Measurements from ENCODE around the gene CLIC4.

DNA sequence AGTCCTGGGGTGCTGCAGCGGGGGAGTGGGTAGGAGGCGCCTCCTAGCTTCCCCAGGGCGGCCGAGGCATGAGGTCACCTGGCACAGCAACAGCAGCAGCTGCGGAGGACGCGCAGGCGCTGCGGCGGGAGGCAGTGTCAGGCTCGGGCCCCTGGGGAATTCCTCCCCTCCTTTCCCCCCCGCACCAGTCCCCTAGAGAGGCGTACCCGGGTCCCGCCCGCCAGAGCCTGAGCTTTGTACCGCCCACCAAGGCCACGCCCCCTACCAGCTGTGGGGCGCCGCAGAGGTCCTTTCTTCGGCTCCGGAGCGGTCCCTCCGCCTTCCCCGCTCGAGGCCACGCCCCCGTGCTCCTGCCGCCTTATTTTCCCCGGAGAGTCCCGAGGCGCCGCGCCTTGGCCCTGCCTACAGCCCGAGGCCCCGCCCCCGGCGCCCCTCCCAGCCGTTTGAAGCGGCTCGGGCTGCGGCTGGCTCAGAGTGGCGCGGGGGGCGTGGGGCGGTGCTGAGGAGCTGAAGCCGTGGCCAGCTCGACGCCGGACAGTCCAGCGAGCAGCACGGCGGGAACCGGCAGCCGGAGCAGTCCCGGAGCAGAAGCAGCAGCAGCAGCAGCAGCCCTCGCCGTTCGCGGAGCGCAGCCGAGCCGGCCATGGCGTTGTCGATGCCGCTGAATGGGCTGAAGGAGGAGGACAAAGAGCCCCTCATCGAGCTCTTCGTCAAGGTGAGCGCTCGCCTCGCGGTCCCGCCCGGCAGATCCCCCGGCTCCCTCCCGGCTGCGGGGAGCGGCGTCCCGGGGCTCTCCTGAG, at the start of gene CLIC4:
- TF ChIP-seq, protein P1, sequence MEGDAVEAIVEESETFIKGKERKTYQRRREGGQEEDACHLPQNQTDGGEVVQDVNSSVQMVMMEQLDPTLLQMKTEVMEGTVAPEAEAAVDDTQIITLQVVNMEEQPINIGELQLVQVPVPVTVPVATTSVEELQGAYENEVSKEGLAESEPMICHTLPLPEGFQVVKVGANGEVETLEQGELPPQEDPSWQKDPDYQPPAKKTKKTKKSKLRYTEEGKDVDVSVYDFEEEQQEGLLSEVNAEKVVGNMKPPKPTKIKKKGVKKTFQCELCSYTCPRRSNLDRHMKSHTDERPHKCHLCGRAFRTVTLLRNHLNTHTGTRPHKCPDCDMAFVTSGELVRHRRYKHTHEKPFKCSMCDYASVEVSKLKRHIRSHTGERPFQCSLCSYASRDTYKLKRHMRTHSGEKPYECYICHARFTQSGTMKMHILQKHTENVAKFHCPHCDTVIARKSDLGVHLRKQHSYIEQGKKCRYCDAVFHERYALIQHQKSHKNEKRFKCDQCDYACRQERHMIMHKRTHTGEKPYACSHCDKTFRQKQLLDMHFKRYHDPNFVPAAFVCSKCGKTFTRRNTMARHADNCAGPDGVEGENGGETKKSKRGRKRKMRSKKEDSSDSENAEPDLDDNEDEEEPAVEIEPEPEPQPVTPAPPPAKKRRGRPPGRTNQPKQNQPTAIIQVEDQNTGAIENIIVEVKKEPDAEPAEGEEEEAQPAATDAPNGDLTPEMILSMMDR (optimal IDR thresholded peaks at IDR 0.05 in 1 of 3, IDR thresholded peaks at IDR 0.05 in 1 of 3, conservative IDR thresholded peaks at IDR 0.05 in 1 of 3; ENCODE audit: extremely low read depth in 1 of 3, insufficient read depth in 2 of 3, low read length in 3 of 3) = peak in 2 of 3 experiments; percentile 38 to 64
- no peak for TF ChIP-seq EZH2 (IDR thresholded peaks at IDR 0.05; ENCODE audit: low read length)

All from keratinocyte (primary cell).